ENCODE results near the gene FAM120C. TPM values are rescaled to one million over a fixed set of nuclear protein-coding genes. Genes with fewer than 3 reads are reported as not detected.

The FAM120C gene
- total and polyA plus RNA-seq, 7 donors: under 0.01 to 7.7 (median 4.4) TPM

GRCh38 chrX:54177306-54177705 is 5.7 kb downstream of the FAM120C start:
- no peak for DNase-seq
- Histone ChIP-seq H3K4me3 (no peak overlapping the region), H3K9me3 (no peaks in the 10 kb centered on the region), H3K27ac (no peak overlapping the region), H3K36me3 (peaks cover 0 to 5% (median 0%) of the 10 kb centered on the region in 4 donors), H3K27me3 (no peaks in the 10 kb centered on the region), H3K4me1 (peaks cover 0 to 37% (median 10%) of the 10 kb centered on the region in 4 donors)
- TF ChIP-seq POLR2A (IDR thresholded peaks at IDR 0.05): no peak
- TF ChIP-seq CTCF (IDR thresholded peaks at IDR 0.05): no peak
- TF ChIP-seq EP300 (IDR thresholded peaks at IDR 0.05): no peak
- TF ChIP-seq POLR2AphosphoS5 (IDR thresholded peaks at IDR 0.05): no peak
- 86 to 88% methylated on average over 3 of the region's 3 CpGs for WGBS, 2 donors
- intact Hi-C loops (cut with DNase I): loop anchor here (5.0 kb wide), 1 partner anchor 350 kb away; no protein-coding TSS in a partner anchor

- 92 to 97% methylated on average over 3 of the region's 3 CpGs for WGBS, 2 donors
- TF ChIP-seq EP300 (IDR thresholded peaks at IDR 0.05) (no peak), POLR2A (IDR thresholded peaks at IDR 0.05) (no peak), CTCF (IDR thresholded peaks at IDR 0.05) (no peak), POLR2AphosphoS5 (IDR thresholded peaks at IDR 0.05) (no peak)
- peaks cover 0 to 5% (median 0%) of the 10 kb centered on the region in 4 donors for H3K36me3 ChIP-seq
- no peak for DNase-seq
- H3K4me3 ChIP-seq: no peak overlapping the region
- intact Hi-C loops (cut with DNase I): no loop called here
- H3K9me3 ChIP-seq: no peaks in the 10 kb centered on the region
- no peak overlapping the region for H3K27ac ChIP-seq
- no peaks in the 10 kb centered on the region for H3K27me3 ChIP-seq
- peaks cover 0 to 12% (median 0%) of the 10 kb centered on the region in 4 donors for H3K4me1 ChIP-seq
These were observed 9.3 kb downstream of the FAM120C start for GRCh38 chrX:54173791-54174190.

DNA sequence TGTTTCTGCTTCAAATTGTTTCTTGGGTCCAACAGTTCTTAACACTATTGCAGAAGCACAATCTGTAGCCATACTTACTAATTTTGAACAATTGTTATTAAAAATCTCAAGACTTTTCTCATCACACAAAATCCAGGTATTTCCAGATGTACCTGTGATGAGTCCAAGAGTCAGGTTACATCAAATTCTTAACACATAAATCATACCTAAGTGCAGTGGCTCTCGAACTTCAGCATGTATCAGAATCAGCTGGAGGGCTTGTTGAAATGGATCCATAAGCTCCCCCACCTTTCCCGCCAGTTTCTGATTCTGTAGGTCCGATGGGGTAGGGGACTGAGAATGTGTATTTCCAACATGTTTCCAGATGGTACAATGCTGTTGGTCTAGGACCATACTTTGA is 10.6 kb downstream of the FAM120C start:
- no peak overlapping the region for H3K27ac ChIP-seq
- peaks cover 0 to 5% (median 0%) of the 10 kb centered on the region in 4 donors for H3K36me3 ChIP-seq
- H3K9me3 ChIP-seq: no peaks in the 10 kb centered on the region
- no peak overlapping the region for H3K4me3 ChIP-seq
- DNase-seq: no peak
- no peaks in the 10 kb centered on the region for H3K4me1 ChIP-seq
- TF ChIP-seq CTCF (IDR thresholded peaks at IDR 0.05): no peak
- no peak for TF ChIP-seq POLR2A (IDR thresholded peaks at IDR 0.05)
- TF ChIP-seq POLR2AphosphoS5 (IDR thresholded peaks at IDR 0.05): no peak
- no peak for TF ChIP-seq EP300 (IDR thresholded peaks at IDR 0.05)
- no peaks in the 10 kb centered on the region for H3K27me3 ChIP-seq
- WGBS, 2 donors: 94 to 96% methylated on average over 3 of the region's 3 CpGs
- intact Hi-C loops (cut with DNase I): no loop called here

- H3K4me3 ChIP-seq: no peak overlapping the region
- H3K27me3 ChIP-seq: no peaks in the 10 kb centered on the region
- peaks cover 0 to 5% (median 0%) of the 10 kb centered on the region in 4 donors for H3K36me3 ChIP-seq
- no peak for DNase-seq
- no peaks in the 10 kb centered on the region for H3K9me3 ChIP-seq
- WGBS, 2 donors: 78 to 83% methylated on average over 4 of the region's 4 CpGs
- peak overlapping the region in 1 of 4 donors; percentile 3 for H3K27ac ChIP-seq
- no peak for TF ChIP-seq POLR2AphosphoS5 (IDR thresholded peaks at IDR 0.05)
- TF ChIP-seq EP300 (IDR thresholded peaks at IDR 0.05): no peak
- no peak for TF ChIP-seq CTCF (IDR thresholded peaks at IDR 0.05)
- H3K4me1 ChIP-seq: no peaks in the 10 kb centered on the region
- intact Hi-C loops (cut with DNase I): no loop called here
These were observed 11.4 kb downstream of the FAM120C start for GRCh38 chrX:54171527-54172250.
